ENCODE data around the gene KRT26. TPM values are rescaled to one million over a fixed set of nuclear protein-coding genes. Genes with fewer than 3 reads are reported as not detected.
A peak's percentile ranks its signal among the peaks of the same experiment; 100 is the strongest.

KRT26 gene
- total and polyA plus RNA-seq, 2 of the 13 experiments (the other 11 are each of a cell fraction or from before 2014, with no cell fraction given), result not detected

DNA sequence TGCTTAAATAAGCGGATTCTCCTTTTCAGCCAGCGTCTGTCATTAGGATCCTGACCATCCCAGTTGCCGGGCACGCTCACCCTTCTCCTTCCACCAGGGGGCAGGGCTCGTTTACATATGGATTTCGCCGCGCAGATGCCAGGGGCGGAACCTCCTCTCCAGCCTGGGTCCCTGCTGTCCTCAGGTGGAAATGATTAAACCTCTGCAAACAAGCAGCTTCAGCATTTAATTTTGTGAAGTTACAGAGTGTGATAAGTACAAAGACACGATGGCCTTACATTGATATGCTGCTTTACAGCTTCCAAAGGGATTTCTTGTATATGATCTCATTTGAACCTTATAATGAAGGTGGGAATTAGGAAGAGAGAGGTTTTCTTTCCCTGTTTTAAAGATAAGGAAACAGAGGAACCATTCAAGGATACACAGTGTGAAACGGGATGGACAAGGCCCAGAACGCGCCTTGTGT, 31.6 kb upstream of the KRT26 start (continued):
- TF ChIP-seq ZNF746 (CRISPR knock-in tag; IDR thresholded peaks at IDR 0.05), result no peak
- 0 out of 2 replicates have a peak, but pooled peaks have one; percentile 22 for TF ChIP-seq TGIF2 (CRISPR knock-in tag; IDR thresholded peaks at IDR 0.05)
- TF ChIP-seq, protein P1, sequence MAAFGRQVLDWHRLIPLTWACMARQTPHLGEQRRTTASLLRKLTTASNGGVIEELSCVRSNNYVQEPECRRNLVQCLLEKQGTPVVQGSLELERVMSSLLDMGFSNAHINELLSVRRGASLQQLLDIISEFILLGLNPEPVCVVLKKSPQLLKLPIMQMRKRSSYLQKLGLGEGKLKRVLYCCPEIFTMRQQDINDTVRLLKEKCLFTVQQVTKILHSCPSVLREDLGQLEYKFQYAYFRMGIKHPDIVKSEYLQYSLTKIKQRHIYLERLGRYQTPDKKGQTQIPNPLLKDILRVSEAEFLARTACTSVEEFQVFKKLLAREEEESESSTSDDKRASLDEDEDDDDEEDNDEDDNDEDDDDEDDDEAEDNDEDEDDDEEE (CRISPR knock-in tag; IDR thresholded peaks at IDR 0.05), result no peak
- TF ChIP-seq TOE1 (CRISPR knock-in tag; IDR thresholded peaks at IDR 0.05), result no peak
- TF ChIP-seq TEAD3 (CRISPR knock-in tag; optimal IDR thresholded peaks at IDR 0.05; ENCODE audit: borderline replicate concordance), result peak; percentile 84
- peak; percentile 54; the same call in 1 of the 2 replicates for TF ChIP-seq SAP130 (CRISPR knock-in tag; IDR thresholded peaks at IDR 0.05; ENCODE audit: low read depth)
- no peak for TF ChIP-seq WIZ (CRISPR knock-in tag; IDR thresholded peaks at IDR 0.05)
- TF ChIP-seq, protein P2, sequence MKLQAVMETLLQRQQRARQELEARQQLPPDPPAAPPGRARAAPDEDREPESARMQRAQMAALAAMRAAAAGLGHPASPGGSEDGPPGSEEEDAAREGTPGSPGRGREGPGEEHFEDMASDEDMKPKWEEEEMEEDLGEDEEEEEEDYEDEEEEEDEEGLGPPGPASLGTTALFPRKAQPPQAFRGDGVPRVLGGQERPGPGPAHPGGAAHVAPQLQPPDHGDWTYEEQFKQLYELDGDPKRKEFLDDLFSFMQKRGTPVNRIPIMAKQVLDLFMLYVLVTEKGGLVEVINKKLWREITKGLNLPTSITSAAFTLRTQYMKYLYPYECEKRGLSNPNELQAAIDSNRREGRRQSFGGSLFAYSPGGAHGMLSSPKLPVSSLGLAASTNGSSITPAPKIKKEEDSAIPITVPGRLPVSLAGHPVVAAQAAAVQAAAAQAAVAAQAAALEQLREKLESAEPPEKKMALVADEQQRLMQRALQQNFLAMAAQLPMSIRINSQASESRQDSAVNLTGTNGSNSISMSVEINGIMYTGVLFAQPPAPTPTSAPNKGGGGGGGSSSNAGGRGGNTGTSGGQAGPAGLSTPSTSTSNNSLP (IDR thresholded peaks at IDR 0.05; ENCODE audit: low read depth, low read length), result peak; percentile 46
- no peak for TF ChIP-seq EP300 (IDR thresholded peaks at IDR 0.05; ENCODE audit: low read depth in 2 of 2, low read length in 2 of 2)
- TF ChIP-seq EP300 (CRISPR knock-in tag; IDR thresholded peaks at IDR 0.05; ENCODE audit: borderline replicate concordance), result no peak
- TF ChIP-seq, protein P3, sequence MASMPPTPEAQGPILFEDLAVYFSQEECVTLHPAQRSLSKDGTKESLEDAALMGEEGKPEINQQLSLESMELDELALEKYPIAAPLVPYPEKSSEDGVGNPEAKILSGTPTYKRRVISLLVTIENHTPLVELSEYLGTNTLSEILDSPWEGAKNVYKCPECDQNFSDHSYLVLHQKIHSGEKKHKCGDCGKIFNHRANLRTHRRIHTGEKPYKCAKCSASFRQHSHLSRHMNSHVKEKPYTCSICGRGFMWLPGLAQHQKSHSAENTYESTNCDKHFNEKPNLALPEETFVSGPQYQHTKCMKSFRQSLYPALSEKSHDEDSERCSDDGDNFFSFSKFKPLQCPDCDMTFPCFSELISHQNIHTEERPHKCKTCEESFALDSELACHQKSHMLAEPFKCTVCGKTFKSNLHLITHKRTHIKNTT (CRISPR knock-in tag; IDR thresholded peaks at IDR 0.05), result no peak
- TF ChIP-seq SALL2 (CRISPR knock-in tag; IDR thresholded peaks at IDR 0.05), result no peak
- no peak for TF ChIP-seq KDM1A (CRISPR knock-in tag; IDR thresholded peaks at IDR 0.05)
- no peak for TF ChIP-seq ZNF367 (CRISPR knock-in tag; IDR thresholded peaks at IDR 0.05; ENCODE audit: borderline replicate concordance)
- TF ChIP-seq ZNF256 (CRISPR knock-in tag; conservative IDR thresholded peaks at IDR 0.05), result no peak
- peak; percentile 37; the same call in 1 of the 2 replicates for TF ChIP-seq ELF1 (CRISPR knock-in tag; IDR thresholded peaks at IDR 0.05)
- peak; percentile 36; the same call in 1 of the 2 replicates for TF ChIP-seq HDAC2 (CRISPR knock-in tag; IDR thresholded peaks at IDR 0.05)
- TF ChIP-seq, protein P4, sequence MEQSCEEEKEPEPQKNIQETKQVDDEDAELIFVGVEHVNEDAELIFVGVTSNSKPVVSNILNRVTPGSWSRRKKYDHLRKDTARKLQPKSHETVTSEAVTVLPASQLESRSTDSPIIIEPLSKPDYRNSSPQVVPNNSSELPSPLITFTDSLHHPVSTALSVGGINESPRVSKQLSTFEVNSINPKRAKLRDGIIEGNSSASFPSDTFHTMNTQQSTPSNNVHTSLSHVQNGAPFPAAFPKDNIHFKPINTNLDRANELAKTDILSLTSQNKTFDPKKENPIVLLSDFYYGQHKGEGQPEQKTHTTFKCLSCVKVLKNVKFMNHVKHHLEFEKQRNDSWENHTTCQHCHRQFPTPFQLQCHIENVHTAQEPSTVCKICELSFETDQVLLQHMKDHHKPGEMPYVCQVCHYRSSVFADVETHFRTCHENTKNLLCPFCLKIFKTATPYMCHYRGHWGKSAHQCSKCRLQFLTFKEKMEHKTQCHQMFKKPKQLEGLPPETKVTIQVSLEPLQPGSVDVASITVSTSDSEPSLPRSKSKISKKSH (CRISPR knock-in tag; IDR thresholded peaks at IDR 0.05; ENCODE audit: borderline replicate concordance), result no peak
- TF ChIP-seq IRF2 (CRISPR knock-in tag; IDR thresholded peaks at IDR 0.05), result peak; percentile 59; the same call in 1 of the 2 replicates
- TF ChIP-seq SOX6 (IDR thresholded peaks at IDR 0.05), result no peak
- 0 out of 2 replicates have a peak, but pooled peaks have one; percentile 26 for TF ChIP-seq SOX6 (CRISPR knock-in tag; IDR thresholded peaks at IDR 0.05)
- TF ChIP-seq MAFK (conservative IDR thresholded peaks at IDR 0.05 in 1 of 2, IDR thresholded peaks at IDR 0.05 in 1 of 2; ENCODE audit: low read length in 2 of 2), result peak; percentile 76 to 90
